Measurements from ENCODE around the gene FBXO46. TPM values are rescaled to one million over a fixed set of nuclear protein-coding genes. Genes with fewer than 3 reads are reported as not detected.
A peak's percentile ranks its signal among the peaks of the same experiment; 100 is the strongest.

The FBXO46 gene
- total and polyA plus RNA-seq, 2 of the 13 experiments (the other 11 are each of a cell fraction or from before 2014, with no cell fraction given) = 6.2 to 6.4 TPM

DNA sequence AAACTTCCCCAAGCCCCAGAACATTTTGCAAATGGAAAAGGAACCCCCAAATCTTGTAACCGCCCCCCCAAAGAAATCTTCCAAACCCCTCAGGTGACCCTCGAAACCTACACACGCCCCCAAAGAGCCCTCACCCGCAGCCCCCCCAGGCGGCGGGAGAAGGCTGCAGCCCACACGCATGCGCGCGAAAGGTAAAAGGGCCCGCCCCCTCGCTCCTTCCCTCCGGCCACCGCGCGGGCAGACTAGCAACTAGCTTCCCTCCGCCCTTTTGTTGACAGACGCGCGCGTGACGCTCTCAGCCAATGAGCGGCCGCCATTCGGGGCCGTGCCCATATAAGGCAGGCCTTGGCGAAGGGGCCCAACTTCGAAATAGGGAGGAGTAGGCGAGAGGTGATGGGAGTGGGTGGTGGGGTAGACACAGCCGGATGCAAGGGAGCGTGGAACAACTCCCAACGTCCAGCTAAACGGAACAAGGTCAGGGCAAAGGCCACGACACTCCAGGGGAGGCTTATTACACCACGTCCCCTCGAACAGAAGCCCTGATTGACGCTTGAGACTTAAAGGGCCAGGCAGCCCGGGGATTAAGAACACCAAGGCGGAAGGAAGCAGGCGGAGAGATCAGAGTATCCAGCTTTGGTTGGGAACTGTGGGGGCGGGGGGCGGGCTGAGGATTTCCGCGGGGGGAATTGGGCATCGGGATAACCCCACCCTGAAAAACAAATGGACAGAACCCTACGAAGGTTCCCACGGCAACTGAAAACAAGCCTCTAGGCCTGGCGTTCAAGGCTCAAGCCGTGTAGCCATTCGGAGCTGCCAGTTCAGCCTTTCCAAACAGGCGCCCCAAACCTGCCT is 13.3 kb downstream of the FBXO46 start (continued):
- TF ChIP-seq, protein P1, sequence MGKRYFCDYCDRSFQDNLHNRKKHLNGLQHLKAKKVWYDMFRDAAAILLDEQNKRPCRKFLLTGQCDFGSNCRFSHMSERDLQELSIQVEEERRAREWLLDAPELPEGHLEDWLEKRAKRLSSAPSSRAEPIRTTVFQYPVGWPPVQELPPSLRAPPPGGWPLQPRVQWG (CRISPR knock-in tag; IDR thresholded peaks at IDR 0.05; ENCODE audit: borderline replicate concordance, low read depth) = no peak
- TF ChIP-seq EP300 (IDR thresholded peaks at IDR 0.05; ENCODE audit: low read depth in 2 of 2, low read length in 2 of 2) (peak in 1 of 2 experiments; percentile 66; a peak in 2 of 4 replicates), EP300 (CRISPR knock-in tag; IDR thresholded peaks at IDR 0.05; ENCODE audit: borderline replicate concordance) (peak; percentile 59; the same call in 1 of the 2 replicates), ZNF274 (CRISPR knock-in tag; IDR thresholded peaks at IDR 0.05) (no peak), NFKB2 (CRISPR knock-in tag; IDR thresholded peaks at IDR 0.05; ENCODE audit: borderline replicate concordance) (peak; percentile 53; the same call in 1 of the 2 replicates), TAF15 (IDR thresholded peaks at IDR 0.05; ENCODE audit: low read depth, low read length, poor library complexity, severe bottlenecking) (peak; percentile 60), ZNF777 (CRISPR knock-in tag; IDR thresholded peaks at IDR 0.05) (no peak), CBFB (CRISPR knock-in tag; IDR thresholded peaks at IDR 0.05) (no peak), CREB1 (IDR thresholded peaks at IDR 0.05) (peak; percentile 86), CREB1 (CRISPR knock-in tag; IDR thresholded peaks at IDR 0.05) (peak; percentile 91), ELF3 (CRISPR knock-in tag; IDR thresholded peaks at IDR 0.05) (peak; percentile 77), TCF12 (IDR thresholded peaks at IDR 0.05) (no peak), TCF12 (CRISPR knock-in tag; IDR thresholded peaks at IDR 0.05) (no peak), ZNF33A (CRISPR knock-in tag; IDR thresholded peaks at IDR 0.05; ENCODE audit: borderline replicate concordance) (no peak), HMG20A (CRISPR knock-in tag; IDR thresholded peaks at IDR 0.05; ENCODE audit: borderline replicate concordance) (peak; percentile 39; the same call in 1 of the 2 replicates), ZNF225 (CRISPR knock-in tag; IDR thresholded peaks at IDR 0.05) (no peak), ASH2L (IDR thresholded peaks at IDR 0.05; ENCODE audit: insufficient read length, low read depth, low read length) (peak; percentile 59), EEA1 (CRISPR knock-in tag; IDR thresholded peaks at IDR 0.05; ENCODE audit: borderline replicate concordance) (no peak; the same call in 1 of the 2 replicates), ZC3H13 (CRISPR knock-in tag; IDR thresholded peaks at IDR 0.05) (0 out of 2 replicates have a peak, but pooled peaks have one; percentile 41)
- TF ChIP-seq, protein P2, sequence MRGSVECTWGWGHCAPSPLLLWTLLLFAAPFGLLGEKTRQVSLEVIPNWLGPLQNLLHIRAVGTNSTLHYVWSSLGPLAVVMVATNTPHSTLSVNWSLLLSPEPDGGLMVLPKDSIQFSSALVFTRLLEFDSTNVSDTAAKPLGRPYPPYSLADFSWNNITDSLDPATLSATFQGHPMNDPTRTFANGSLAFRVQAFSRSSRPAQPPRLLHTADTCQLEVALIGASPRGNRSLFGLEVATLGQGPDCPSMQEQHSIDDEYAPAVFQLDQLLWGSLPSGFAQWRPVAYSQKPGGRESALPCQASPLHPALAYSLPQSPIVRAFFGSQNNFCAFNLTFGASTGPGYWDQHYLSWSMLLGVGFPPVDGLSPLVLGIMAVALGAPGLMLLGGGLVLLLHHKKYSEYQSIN (CRISPR knock-in tag; IDR thresholded peaks at IDR 0.05; ENCODE audit: borderline replicate concordance) = no peak
- TF ChIP-seq, protein P3, sequence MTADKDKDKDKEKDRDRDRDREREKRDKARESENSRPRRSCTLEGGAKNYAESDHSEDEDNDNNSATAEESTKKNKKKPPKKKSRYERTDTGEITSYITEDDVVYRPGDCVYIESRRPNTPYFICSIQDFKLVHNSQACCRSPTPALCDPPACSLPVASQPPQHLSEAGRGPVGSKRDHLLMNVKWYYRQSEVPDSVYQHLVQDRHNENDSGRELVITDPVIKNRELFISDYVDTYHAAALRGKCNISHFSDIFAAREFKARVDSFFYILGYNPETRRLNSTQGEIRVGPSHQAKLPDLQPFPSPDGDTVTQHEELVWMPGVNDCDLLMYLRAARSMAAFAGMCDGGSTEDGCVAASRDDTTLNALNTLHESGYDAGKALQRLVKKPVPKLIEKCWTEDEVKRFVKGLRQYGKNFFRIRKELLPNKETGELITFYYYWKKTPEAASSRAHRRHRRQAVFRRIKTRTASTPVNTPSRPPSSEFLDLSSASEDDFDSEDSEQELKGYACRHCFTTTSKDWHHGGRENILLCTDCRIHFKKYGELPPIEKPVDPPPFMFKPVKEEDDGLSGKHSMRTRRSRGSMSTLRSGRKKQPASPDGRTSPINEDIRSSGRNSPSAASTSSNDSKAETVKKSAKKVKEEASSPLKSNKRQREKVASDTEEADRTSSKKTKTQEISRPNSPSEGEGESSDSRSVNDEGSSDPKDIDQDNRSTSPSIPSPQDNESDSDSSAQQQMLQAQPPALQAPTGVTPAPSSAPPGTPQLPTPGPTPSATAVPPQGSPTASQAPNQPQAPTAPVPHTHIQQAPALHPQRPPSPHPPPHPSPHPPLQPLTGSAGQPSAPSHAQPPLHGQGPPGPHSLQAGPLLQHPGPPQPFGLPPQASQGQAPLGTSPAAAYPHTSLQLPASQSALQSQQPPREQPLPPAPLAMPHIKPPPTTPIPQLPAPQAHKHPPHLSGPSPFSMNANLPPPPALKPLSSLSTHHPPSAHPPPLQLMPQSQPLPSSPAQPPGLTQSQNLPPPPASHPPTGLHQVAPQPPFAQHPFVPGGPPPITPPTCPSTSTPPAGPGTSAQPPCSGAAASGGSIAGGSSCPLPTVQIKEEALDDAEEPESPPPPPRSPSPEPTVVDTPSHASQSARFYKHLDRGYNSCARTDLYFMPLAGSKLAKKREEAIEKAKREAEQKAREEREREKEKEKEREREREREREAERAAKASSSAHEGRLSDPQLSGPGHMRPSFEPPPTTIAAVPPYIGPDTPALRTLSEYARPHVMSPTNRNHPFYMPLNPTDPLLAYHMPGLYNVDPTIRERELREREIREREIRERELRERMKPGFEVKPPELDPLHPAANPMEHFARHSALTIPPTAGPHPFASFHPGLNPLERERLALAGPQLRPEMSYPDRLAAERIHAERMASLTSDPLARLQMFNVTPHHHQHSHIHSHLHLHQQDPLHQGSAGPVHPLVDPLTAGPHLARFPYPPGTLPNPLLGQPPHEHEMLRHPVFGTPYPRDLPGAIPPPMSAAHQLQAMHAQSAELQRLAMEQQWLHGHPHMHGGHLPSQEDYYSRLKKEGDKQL (CRISPR knock-in tag; IDR thresholded peaks at IDR 0.05; ENCODE audit: low read depth) = peak; percentile 60; the same call in 1 of the 2 replicates
